Measurements from ENCODE around the gene ABCG1.

GRCh38 chr21:42293649-42294272 is 74.8 kb downstream of the ABCG1 start:
- TF ChIP-seq POLR2A (IDR thresholded peaks at IDR 0.05; ENCODE audit: low read depth) (no peak), CTCF (IDR thresholded peaks at IDR 0.05) (no peak)

All from esophagus muscularis mucosa (tissue), 3 donors.